ENCODE measurements around the gene KCNQ2.

DNA sequence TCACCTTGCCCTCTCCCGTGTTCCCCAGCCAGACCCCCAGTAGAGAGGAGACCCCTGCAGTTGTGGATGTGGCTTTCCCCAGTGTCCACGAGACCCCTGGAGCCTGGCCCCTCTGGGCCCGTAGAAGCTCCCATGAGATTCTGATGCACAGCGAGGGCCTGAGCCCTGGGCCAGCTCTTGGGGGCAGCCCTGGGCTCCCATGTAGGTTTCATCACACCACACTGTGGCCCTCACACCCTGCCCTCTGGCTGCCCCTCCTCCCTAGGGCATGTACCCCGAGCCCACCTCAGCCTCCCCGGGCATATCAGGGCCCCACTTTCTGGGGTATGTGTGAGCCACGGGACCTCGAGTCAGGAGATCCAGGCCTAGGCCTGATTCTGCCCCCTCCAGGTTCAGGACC, 104.3 kb downstream of the KCNQ2 start:
- TF ChIP-seq CTCF (conservative IDR thresholded peaks at IDR 0.05) (no peak), EZH2 (IDR thresholded peaks at IDR 0.05; ENCODE audit: low read depth) (no peak)
